Liver (tissue), 9 donors: ENCODE data around the gene PFDN4. TPM values are rescaled to one million over a fixed set of nuclear protein-coding genes. Genes with fewer than 3 reads are reported as not detected.

Source experiments
- DNase-seq: peaks from one replicate; pipeline ENCODE4 v3.0.0-alpha.2; 2017; ENCODE audit warnings: low spot score
- H3K27ac ChIP-seq, 2 donors: one replicate each; pipeline ENCODE4 v1.7.0; 2013; ENCODE audit warnings: inconsistent platforms in 2 of 2, low read length in 2 of 2, control low read depth in 1 of 2, low read depth in 1 of 2, mild to moderate bottlenecking in 1 of 2
- H3K27me3 ChIP-seq, 4 donors: one replicate each; pipeline versions ENCODE4 v1.6.1 to v1.7.0; 2013; ENCODE audit warnings: low read length in 3 of 4, inconsistent platforms in 1 of 4, mild to moderate bottlenecking in 1 of 4, moderate library complexity in 1 of 4; ENCODE audit not compliant: control insufficient read depth in 4 of 4, insufficient read depth in 4 of 4
- H3K36me3 ChIP-seq, 4 donors: one replicate each; pipeline versions ENCODE4 v1.6.1 to v1.7.0; 2013; ENCODE audit warnings: low read length in 3 of 4, mild to moderate bottlenecking in 3 of 4, low read depth in 1 of 4, moderate library complexity in 1 of 4; ENCODE audit not compliant: control insufficient read depth in 4 of 4, insufficient read depth in 3 of 4
- H3K4me1 ChIP-seq, 4 donors: one replicate each; pipeline versions ENCODE4 v1.6.1 to v1.7.0; 2013; ENCODE audit warnings: low read length in 3 of 4, mild to moderate bottlenecking in 3 of 4, moderate library complexity in 1 of 4; ENCODE audit not compliant: control insufficient read depth in 4 of 4, insufficient read depth in 4 of 4
- H3K4me3 ChIP-seq, 3 donors: one replicate each; pipeline versions ENCODE4 v1.6.1 to v1.7.0; 2013; ENCODE audit warnings: low read length in 3 of 3, control low read depth in 1 of 3, low read depth in 1 of 3, mild to moderate bottlenecking in 1 of 3
- H3K9ac ChIP-seq, 2 donors: one replicate each; pipeline ENCODE4 v1.7.0; 2013; ENCODE audit warnings: low read length in 2 of 2, mild to moderate bottlenecking in 2 of 2, moderate library complexity in 2 of 2, control low read depth in 1 of 2, low read depth in 1 of 2
- H3K9me3 ChIP-seq, 4 donors: one replicate each; pipeline versions ENCODE4 v1.6.1 to v1.7.0; 2013; ENCODE audit warnings: low read length in 3 of 4; ENCODE audit not compliant: control insufficient read depth in 4 of 4
- ATF3 ChIP-seq: IDR thresholded peaks from 2 replicates; pipeline ENCODE4 v1.6.1; 2016; ENCODE audit warnings: antibody characterized with exemption
- CTCF ChIP-seq: fragments of 150-350 bp; IDR thresholded peaks from 2 replicates; pipeline ENCODE4 v1.5.1; 2017; ENCODE audit warnings: improper control_type of control experiment, low read depth, low read length; ENCODE audit not compliant: missing input control
- EGR1 ChIP-seq, 2 donors: IDR thresholded peaks; 2 replicates each; pipeline ENCODE4 v1.6.1; 2016 to 2018; ENCODE audit warnings: antibody characterized with exemption in 2 of 2, low read depth in 2 of 2
- FOXA1 ChIP-seq: IDR thresholded peaks from 2 replicates; pipeline ENCODE4 v1.6.1; 2016; ENCODE audit warnings: antibody characterized with exemption
- FOXA2 ChIP-seq: IDR thresholded peaks from 2 replicates; pipeline ENCODE4 v1.6.1; 2016; ENCODE audit warnings: antibody characterized with exemption
- GABPA ChIP-seq, 2 donors: IDR thresholded peaks in 1 of 2; conservative IDR thresholded peaks in 1 of 2; 2 replicates each; pipeline ENCODE4 v1.6.1; 2016; ENCODE audit warnings: antibody characterized with exemption in 2 of 2, mild to moderate bottlenecking in 1 of 2, moderate library complexity in 1 of 2
- HNF4A ChIP-seq, 2 donors: conservative IDR thresholded peaks; 2 replicates each; pipeline ENCODE4 v1.6.1; 2016; ENCODE audit warnings: antibody characterized with exemption in 2 of 2, mild to moderate bottlenecking in 2 of 2
- HNF4G ChIP-seq: IDR thresholded peaks from 2 replicates; pipeline ENCODE4 v1.6.1; 2016; ENCODE audit warnings: antibody characterized with exemption
- JUND ChIP-seq, 2 donors: IDR thresholded peaks; 2 replicates each; pipeline ENCODE4 v1.6.1; 2016; ENCODE audit warnings: antibody characterized with exemption in 2 of 2
- NR2F2 ChIP-seq: IDR thresholded peaks from 2 replicates; pipeline ENCODE4 v1.6.1; 2016; ENCODE audit warnings: antibody characterized with exemption
- RAD21 ChIP-seq, 2 donors: IDR thresholded peaks; 2 replicates each; pipeline ENCODE4 v1.6.1; 2016; ENCODE audit warnings: antibody characterized with exemption in 2 of 2, mild to moderate bottlenecking in 2 of 2
- REST ChIP-seq: IDR thresholded peaks from 2 replicates; pipeline ENCODE4 v1.6.1; 2016; ENCODE audit warnings: antibody characterized with exemption, mild to moderate bottlenecking
- RXRA ChIP-seq, 2 donors: IDR thresholded peaks; 2 replicates each; pipeline ENCODE4 v1.6.1; 2017 to 2018; ENCODE audit warnings: antibody characterized with exemption in 2 of 2, mild to moderate bottlenecking in 1 of 2
- SP1 ChIP-seq: IDR thresholded peaks from 2 replicates; pipeline ENCODE4 v1.6.1; 2018; ENCODE audit warnings: antibody characterized with exemption, mild to moderate bottlenecking
- TAF1 ChIP-seq: conservative IDR thresholded peaks from 2 replicates; pipeline ENCODE4 v1.6.1; 2016; ENCODE audit warnings: antibody characterized with exemption, mild to moderate bottlenecking
- YY1 ChIP-seq: IDR thresholded peaks from 2 replicates; pipeline ENCODE4 v1.6.1; 2016; ENCODE audit warnings: antibody characterized with exemption, mild to moderate bottlenecking
- ZBTB33 ChIP-seq: IDR thresholded peaks from 2 replicates; pipeline ENCODE4 v1.6.1; 2016; ENCODE audit warnings: antibody characterized with exemption
- WGBS: extraction: QIAGEN DNeasy Blood & Tissue Kit; methylation state at CpG from one replicate; pipeline ENCODE4 v1.1.7; 2013; 5-methylcytosine and 5-hydroxymethylcytosine counted together
- polyA plus RNA-seq, 2 donors: library from polyadenylated mRNA; stranded (reverse) in 1 of 2; unstranded in 1 of 2; fragments of 200-250 nt in 1 of 2; fragments of >200 nt in 1 of 2; fragmentation: Nextera tagmentation in 1 of 2; extraction: Ambion mirVana in 1 of 2; gene quantifications; one replicate each; pipeline versions ENCODE4 v1.2.1 to v1.2.3, GENCODE V29; 2013 to 2015
- total RNA-seq, 2 donors: library from RNA; depleted of rRNA; stranded (reverse); fragments of >200 nt; gene quantifications; one replicate each; pipeline ENCODE4 v1.2.3, GENCODE V29; 2014
- TF ChIP-seq, protein P1 (sequence below): IDR thresholded peaks from 2 replicates; pipeline ENCODE4 v1.6.1; 2016; ENCODE audit warnings: antibody characterized with exemption
- donor health status: healthy.
- donor health status: healthy.
- donor health status: healthy.
- donor health status: healthy.
- donor health status: healthy.

Gene PFDN4
- total and polyA plus RNA-seq, 4 donors = 12.9 to 17.3 (median 13.5) TPM

DNA sequence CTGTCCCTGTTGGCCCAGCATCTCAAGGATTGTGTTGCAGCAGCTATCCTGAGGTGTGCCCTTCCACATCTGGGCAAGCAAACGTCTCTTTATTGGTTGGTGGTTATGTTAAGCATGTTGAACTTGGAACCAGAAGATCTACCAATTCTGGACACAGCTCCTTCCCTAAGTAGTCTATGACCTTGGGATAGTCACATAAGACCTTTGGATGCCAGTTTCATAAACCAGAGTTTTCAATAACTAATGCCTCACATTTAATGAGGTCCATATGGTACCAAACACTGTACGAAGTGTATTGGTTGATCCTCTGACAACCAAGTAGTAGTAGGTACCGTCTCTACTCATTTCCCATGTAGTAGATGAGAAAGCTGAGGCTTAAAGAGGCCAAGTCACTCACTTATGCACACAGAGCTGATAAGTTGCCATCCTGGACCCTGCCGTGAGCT, 37.8 kb upstream of the PFDN4 start:
- DNase-seq = no peak
- Histone ChIP-seq H3K27me3 (peaks cover 5 to 15% (median 8%) of the 10 kb centered on the region in 4 donors), H3K36me3 (no peaks in the 10 kb centered on the region), H3K4me3 (no peak overlapping the region), H3K9me3 (no peaks in the 10 kb centered on the region), H3K4me1 (peaks cover 5 to 22% (median 12%) of the 10 kb centered on the region in 4 donors), H3K9ac (no peak overlapping the region), H3K27ac (no peak overlapping the region)
- 69% methylated on average over 4 of the region's 4 CpGs for WGBS
- no peak for TF ChIP-seq TAF1
- TF ChIP-seq ZBTB33 = no peak
- no peak for TF ChIP-seq RAD21 (IDR thresholded peaks at IDR 0.05)
- no peak for TF ChIP-seq CTCF
- no peak for TF ChIP-seq FOXA1
- TF ChIP-seq GABPA (IDR thresholded peaks at IDR 0.05 in 1 of 2, conservative IDR thresholded peaks at IDR 0.05 in 1 of 2) = no peak

DNA sequence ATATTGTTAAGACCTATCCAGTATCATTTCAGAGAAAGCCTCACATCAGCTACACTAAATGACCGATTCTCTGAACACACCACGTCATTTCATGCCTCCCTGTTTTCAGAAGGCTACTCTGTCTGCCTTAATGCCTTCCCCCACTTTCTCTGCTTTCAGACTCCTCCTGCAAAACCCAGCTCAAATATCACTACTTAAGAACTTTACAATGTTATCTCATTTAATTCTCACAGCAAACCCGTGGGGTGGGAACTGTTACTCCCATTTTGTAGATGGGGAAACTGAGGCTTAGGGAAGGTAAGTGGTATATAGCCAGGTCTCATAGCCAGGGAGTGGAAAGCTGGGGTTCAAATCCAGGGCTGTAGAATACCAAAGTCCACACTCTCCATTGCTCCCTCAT, 36.9 kb upstream of the PFDN4 start:
- Histone ChIP-seq H3K4me1 (peaks cover 5 to 22% (median 12%) of the 10 kb centered on the region in 4 donors), H3K9ac (no peak overlapping the region), H3K27me3 (peaks cover 5 to 15% (median 8%) of the 10 kb centered on the region in 4 donors), H3K36me3 (no peaks in the 10 kb centered on the region), H3K4me3 (no peak overlapping the region), H3K9me3 (no peaks in the 10 kb centered on the region), H3K27ac (no peak overlapping the region)
- TF ChIP-seq FOXA1 (no peak), JUND (IDR thresholded peaks at IDR 0.05) (no peak), TAF1 (no peak), NR2F2 (no peak), SP1 (no peak), ATF3 (no peak), ZBTB33 (no peak), FOXA2 (no peak), EGR1 (IDR thresholded peaks at IDR 0.05; ENCODE audit: low read depth in 2 of 2) (no peak), CTCF (no peak), REST (no peak), RXRA (IDR thresholded peaks at IDR 0.05) (no peak), GABPA (IDR thresholded peaks at IDR 0.05 in 1 of 2, conservative IDR thresholded peaks at IDR 0.05 in 1 of 2) (no peak), HNF4G (no peak), YY1 (no peak), RAD21 (IDR thresholded peaks at IDR 0.05) (no peak), HNF4A (conservative IDR thresholded peaks at IDR 0.05) (no peak)
- TF ChIP-seq, protein P1, sequence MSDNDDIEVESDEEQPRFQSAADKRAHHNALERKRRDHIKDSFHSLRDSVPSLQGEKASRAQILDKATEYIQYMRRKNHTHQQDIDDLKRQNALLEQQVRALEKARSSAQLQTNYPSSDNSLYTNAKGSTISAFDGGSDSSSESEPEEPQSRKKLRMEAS = no peak
- DNase-seq = no peak
- 56% methylated on average over 3 of the region's 3 CpGs for WGBS
